COR-L47 (cell line): ENCODE data around the gene NUP210L.

Experiments used
- DNase-seq: peaks from one replicate; lab custom pipeline; 2025; lab: John Stamatoyannopoulos, UW

NUP210L gene

GRCh38 chr1:153944005-153944826, 210.7 kb downstream of the NUP210L start:
- DNase-seq: no peak

GRCh38 chr1:153942766-153943549, 211.9 kb downstream of the NUP210L start:
- DNase-seq: no peak
